GM19463 (cell line): ENCODE results near the gene HORMAD2.

Source experiments
- ATAC-seq: cut with Tn5 transposase; IDR thresholded peaks from one replicate; pipeline ENCODE4 v1.9.1; 2021; ENCODE audit warnings: mild to moderate bottlenecking, moderate library complexity; ENCODE audit not compliant: unreplicated experiment

The HORMAD2 gene

DNA sequence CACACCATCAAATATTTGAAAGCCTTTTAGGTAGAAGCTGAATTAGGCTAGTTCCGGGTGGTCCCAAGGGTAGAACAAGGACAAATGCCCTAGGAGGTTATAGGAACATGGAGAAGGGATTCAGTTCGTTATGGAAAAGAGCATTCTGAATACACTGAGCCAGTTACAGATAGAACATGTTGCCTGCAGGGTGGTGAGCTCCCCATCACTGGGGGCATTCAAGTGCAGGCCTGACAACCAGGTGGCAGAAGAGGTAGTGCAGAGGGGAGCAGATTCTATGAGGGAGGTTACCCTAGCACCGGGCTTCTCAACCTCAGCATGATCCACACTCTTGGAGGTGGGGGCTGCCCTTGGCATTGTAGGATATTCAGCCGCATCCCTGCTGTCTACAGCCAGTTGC lies 142.1 kb downstream of the HORMAD2 start:
- ATAC-seq: no peak

DNA sequence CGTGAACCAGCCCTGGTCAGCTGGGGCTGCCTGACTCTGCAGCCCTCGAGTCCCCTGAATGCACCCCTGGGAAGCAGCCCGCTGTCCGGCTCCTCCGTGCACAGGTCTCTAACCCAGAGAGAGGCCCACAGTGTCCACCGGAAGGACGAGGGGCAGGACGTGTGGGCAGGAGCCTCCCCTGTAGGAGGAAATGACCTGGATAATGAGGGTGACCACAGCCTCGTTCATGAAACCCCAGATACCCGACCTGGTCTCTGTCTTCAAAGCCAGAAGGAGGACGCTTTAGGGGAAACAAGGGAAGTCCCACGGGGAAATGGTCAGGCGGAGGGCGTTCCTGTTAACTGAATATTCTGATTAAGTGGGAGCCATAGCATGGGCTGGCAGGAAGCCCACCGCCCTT lies 143.0 kb downstream of the HORMAD2 start:
- no peak for ATAC-seq

DNA sequence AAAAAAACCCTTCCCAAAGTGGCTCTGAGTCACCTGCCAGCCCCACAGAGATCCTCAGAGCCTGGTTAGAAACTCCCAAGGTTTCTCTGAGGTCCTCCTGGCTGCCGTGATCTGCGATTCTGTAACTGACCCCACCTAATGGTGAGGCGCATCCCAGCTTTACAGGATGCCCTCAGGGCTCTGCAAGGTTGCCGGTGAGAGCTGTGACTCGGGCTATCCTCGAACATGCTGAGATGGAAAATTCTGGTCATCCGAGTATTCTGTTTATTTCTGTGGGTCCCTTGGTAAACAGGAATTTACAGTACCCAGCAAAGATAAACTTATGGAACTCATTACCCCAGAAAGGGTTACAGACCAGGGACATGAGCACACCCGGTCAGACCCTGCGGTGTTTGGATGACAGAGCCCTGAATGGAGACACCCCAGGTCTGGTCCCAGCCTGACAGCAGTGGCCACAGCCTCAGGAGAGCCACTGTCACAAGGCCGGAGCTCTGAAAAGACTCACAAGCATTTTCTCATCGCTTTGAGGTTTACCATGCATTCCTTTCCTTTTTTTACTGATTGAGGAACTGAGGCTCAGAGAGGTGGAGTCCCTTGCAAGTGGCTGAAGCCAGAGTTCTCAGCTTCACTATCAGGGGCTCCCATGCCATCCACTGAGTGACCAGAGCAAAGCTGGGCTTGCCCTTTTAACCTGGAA lies 144.0 kb downstream of the HORMAD2 start:
- no peak for ATAC-seq

DNA sequence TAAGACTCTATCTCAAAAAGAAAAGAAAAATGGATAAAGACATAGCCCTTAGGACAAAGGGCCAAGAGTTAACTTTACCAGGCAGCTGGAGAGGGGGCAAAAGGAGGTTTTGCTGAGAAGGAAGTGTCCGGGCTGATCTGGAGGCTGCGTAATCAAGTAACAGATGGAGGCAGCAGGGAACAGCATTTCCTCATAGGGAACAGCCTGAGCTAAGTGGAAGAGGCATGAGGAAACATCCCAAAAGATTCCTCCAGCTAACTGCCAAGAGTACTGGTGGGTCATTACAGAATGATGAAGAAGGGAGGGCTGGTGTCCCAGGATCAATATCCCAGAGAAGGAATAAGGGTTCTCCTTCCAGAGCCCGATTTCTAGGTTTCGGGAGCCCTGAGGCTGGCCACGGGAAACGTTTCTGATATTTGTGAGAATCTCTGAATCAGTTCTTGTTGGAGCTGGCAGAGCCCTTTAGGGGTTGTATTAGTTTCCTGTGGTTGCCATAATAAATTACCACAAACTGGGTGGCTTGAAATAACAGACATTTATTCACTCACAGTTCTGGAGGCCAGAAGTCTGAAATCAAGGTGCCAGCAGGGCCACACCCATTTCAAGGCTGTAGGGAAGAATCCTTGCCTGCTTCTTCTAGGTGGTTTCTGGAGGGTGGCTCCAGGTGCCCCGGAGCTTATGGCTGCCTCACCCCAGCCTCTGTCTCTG lies 145.1 kb downstream of the HORMAD2 start:
- ATAC-seq: no peak

DNA sequence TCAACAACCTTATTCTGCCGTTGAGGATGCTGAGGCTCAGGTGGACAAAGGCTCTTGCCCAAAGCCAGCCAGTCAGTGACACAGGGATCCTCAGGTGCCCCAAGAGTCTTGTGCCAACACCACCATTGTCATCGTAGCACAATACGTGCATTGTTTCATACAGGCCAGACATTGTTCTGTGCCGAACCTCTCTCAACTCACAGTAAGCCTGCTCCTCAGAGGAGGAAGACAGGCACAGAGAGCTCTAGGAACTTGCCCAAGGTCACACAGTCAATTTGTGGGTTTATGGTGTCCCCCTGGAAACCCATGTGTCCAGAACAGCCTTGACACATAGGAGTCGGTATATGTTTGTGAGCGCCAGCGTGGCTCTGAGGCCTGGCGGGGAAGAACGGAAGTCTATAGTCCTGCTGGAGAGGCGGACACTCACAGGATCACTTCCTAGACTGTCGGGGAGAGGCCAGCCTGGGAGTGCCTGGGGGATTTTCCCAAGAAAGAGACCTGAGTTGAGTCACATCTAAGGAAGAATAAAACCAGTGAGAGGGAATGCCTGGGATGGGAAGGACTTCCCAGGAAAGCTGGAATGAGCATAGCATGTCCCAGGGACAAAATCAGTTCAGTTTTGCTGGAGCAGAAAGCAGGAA lies 146.0 kb downstream of the HORMAD2 start:
- ATAC-seq: no peak
